ENCODE results near the gene ITM2B.
A peak's percentile ranks its signal among the peaks of the same experiment; 100 is the strongest.

The ITM2B gene

DNA sequence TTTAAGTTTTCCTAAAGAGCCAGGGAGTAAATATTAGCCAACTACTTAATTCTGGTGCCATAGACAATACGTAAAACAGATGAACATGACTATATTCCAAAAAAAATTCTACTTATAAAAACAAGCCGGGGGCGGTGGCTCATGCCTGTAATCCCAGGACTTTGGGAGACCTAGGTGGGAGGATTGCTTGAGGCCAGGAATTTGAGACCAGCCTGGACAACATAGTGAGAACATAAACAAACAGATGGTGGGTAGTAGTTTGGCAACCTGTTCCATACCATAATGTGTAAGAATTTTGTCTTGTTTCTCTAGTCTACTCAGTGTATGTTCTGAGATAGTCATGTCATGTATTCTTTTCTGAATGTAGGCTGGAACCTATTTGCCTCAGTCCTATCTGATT is 25.4 kb downstream of the ITM2B start:
- no peak for DNase-seq (ENCODE audit: low read depth)

DNA sequence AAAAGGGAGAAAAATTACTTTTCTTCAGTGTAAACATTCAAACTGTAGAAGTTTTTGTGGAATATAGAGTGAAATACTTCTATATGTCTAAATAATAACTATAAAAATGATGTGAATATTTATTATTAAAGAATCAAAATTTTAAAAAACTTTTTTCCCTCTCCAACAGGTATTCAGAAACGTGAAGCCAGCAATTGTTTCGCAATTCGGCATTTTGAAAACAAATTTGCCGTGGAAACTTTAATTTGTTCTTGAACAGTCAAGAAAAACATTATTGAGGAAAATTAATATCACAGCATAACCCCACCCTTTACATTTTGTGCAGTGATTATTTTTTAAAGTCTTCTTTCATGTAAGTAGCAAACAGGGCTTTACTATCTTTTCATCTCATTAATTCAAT is 28.0 kb downstream of the ITM2B start:
- DNase-seq (ENCODE audit: low read depth), result no peak

GRCh38 chr13:48263196-48263595 is 30.2 kb downstream of the ITM2B start:
- no peak for DNase-seq (ENCODE audit: low read depth)

DNA sequence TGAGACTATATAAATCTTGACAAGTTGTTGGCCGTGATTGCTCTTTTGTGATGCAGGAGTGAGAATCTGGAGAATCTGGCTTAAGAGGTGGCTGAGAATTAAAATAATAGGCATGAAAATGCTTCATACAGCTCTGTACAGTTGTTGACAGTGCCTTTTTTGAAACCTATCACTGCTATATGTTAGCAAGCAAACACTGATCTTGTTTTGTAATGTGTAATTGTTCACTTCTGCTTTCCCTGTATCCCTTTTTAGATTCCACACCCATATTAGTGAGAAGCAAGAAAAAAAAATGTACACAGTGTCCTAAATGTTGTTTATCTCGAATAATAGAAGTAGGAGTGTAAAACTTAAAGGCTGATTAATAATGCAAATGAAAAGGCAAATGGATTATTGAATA is 31.1 kb downstream of the ITM2B start:
- no peak for DNase-seq (ENCODE audit: low read depth)

DNA sequence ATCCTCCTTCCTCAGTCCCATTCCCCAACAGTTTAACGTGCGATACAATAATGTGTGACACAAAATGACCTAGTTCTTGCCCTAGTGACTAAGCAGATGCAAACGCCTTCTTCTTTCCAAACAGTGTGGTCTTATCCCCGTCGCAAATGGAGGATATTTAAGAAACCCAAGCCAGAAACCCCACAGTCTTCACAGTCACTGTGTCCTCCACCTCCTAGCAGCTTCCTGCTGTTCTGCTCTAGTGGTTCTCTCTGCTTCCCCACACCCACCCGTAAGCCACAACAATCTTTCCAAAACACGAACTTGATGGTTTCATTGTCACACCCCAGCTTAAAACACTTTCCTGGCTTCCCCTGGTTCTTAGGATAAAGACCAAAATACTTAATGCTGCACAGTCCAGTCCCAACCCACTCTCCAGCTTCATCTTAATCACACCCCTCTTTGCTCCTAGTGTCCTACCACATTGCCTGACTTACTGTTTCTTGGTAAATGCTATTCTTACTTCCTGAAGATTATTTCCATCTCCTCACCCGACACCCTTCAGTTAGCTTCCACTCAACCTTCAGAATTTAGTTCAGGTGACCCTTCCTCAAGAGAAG is 32.3 kb downstream of the ITM2B start:
- DNase-seq (ENCODE audit: low read depth), result no peak

DNA sequence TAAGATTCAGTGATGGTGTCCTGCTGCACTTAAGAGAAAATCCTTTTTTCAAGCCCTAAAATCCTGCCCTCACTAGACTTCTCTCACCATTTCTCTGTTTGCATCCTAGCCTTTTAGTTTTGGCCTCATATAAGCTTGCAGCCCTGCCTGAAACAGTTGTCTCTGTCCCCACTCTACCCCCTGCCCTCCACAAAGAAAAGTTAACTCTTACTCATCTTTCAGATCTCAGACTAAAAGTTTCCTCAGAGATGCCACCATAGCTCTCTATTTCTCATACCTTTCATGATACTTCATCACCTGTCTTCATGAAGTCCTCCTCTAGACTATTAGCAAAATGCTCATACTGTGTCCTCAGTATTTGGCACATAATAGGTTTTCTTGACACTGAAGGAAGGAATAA is 33.1 kb downstream of the ITM2B start:
- no peak for DNase-seq (ENCODE audit: low read depth)

DNA sequence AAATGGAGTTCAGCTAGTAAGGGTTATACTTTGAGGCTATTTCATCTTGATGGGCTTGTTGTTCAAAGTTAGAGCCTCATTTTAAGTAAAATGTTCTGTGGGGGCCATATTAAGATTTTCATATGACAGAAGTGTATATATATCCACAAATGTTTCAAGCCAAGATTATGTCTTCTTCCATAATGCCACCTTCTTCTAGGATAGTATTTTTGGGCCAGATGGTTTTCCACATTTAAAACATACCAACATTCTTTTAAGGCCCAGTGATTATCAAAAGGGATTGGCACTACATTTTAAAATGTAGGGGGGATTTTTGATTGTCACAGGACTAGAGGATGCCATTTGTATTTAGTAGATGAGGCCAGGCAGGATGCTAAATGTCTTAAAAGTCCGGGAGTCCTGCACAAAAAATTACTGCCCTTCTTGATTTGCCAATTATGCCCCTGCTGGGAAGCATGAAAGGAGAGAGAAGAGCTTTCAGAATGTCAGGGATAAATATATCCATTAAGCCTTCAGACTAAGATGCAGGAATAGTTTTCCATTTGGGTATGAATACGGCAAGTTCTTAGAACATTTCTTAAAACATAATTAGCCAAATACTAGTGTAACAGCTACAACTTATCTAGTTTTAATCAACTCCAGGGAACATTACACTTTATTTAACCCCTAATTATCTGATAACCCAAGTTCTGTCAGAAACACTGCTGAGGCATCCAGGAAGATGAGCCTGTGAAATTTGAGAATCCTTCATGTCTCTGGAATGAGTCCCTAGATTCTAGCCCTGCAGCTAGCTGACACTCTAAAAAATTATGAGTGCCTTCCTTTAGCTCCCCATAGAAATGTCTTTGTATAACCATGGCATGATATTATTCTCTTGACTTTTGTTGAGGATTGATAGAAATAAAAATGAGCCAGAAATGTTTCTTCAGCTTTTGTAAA is 34.0 kb downstream of the ITM2B start:
- DNase-seq (ENCODE audit: low read depth), result no peak

DNA sequence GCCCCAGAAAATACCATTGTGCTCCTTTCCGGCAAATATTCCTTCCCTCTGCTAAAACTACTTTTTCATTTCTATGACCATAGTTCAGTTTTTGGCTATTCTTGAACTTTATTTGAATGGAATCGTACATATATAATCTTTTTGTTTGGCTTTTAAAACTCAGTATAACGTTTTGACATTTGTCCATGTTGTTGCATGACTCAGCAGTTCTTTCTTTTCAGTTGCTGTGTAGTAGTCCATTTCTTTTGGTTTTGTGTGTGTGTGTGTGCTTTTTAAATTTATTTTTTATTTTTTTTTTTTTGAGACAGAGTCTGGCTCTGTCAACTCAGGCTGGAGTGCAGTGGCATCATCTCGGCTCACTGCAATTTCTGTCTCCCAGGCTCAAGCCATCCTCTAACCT is 35.0 kb downstream of the ITM2B start:
- DNase-seq (ENCODE audit: low read depth), result no peak

GRCh38 chr13:48273346-48273745 is 40.3 kb downstream of the ITM2B start:
- DNase-seq (ENCODE audit: low read depth), result no peak

- no peak for DNase-seq (ENCODE audit: low read depth)
Measured at GRCh38 chr13:48275507-48275906, 42.5 kb downstream of the ITM2B start.

DNA sequence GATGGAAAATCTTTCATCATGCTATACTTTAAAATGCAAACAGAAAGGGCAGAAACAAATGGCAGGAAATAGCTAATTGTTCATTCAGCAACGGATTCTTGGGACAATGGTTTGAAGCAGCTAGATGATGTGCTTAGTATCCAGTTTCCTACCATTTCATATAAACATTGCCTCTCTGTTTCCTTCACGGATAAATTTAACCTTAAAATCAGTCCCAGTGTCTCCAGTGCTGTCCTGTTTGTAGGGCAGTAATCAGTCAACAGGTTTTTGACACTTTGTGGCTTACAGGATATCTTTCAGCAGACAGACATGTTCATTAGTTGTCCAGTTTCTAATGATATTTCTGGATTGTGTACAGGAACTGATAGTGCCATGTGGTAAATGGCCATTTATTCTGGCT is 45.8 kb downstream of the ITM2B start:
- DNase-seq (ENCODE audit: low read depth), result no peak

DNA sequence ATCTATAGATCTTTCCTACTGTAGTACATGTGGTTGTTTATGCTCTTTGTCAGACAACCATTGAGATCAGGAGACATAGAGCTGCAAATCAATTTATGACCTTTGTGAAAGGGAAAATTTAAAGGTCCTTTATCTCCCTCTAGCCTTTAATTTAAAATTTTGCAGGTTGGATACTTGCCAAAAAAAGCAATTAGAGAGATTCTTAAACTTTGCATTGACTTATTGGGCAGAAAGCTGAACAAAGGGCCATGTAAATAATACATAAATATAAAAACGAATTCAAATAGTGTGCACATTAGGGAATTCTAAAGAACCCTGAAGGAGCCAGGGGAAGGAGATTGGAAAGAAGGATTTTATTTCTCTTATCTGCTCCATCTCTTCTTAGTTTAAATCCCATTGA is 48.5 kb downstream of the ITM2B start:
- no peak for DNase-seq (ENCODE audit: low read depth)

DNA sequence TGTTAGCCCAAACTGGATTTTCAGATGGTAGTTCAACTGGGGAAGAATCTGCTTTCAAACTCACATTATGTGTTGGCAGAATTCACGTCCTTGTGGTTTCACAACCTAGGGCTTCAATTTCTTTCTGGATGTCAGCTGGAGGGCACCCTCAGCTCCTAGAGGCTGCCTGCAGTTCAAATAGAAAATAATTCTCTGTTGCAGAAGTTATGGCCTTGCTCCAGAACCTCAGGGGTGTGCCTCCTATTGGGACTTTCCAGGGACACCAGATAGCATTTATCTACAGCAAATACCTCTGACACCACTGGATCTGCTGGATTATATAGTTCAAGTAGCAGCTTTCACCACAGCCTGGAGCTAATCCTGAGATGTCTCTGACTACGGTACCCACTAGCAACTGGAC is 58.7 kb downstream of the ITM2B start:
- DNase-seq (ENCODE audit: low read depth), result no peak

DNA sequence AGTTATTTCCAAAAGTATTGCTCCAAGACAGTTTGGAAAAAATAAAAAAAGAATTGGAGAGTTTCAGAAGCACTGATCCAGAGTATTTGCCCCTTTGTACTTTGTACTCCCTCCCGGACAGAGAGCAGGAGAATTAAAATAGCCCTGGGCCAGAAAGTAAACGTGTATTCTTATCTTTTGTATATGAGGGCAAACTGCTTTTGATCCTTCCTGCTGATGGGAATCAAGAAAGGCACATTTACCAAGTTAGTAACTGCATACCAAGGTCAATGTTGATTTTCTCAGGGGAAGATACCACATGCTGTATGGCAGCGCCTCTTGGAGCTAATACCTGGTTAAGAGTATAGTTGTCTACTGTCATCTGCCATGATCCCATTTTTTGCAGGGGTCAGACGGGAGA is 59.6 kb downstream of the ITM2B start:
- no peak for DNase-seq (ENCODE audit: low read depth)

GRCh38 chr13:48294653-48295052 is 61.6 kb downstream of the ITM2B start:
- DNase-seq (ENCODE audit: low read depth), result no peak

GRCh38 chr13:48295271-48295670 is 62.3 kb downstream of the ITM2B start:
- DNase-seq (ENCODE audit: low read depth), result no peak

GRCh38 chr13:48296528-48296927 is 63.5 kb downstream of the ITM2B start:
- no peak for DNase-seq (ENCODE audit: low read depth)

DNA sequence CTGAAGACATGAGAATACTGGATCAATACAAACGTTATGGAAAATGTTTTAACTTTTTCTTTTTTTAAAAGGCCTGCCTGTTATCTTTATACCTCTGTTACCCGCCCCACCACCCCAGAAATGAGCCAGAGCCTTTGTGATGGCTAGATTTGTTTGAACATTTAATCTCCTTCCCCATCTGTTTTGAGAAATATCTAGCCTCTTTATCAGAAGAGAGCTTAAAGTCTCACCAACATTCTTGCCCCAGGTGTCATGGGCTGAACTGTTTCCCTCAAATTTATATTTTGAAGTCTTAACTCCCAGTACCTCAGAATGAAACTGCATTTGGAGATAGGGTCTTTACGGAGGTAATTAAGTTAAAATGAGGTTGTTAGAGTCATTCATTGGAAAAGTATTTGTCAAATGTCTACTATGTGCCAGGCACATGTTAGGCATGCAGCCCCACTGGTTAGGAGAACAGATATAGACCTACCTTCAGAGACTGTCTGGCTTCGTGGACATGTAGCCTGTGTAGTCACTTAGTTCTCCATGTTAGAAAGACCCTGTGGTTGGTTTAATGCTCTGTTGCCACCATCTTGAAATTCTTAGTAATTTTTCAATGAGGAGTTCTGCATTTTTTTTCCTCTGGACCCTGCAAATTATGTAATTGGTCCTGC is 64.3 kb downstream of the ITM2B start:
- DNase-seq (ENCODE audit: low read depth), result no peak

DNA sequence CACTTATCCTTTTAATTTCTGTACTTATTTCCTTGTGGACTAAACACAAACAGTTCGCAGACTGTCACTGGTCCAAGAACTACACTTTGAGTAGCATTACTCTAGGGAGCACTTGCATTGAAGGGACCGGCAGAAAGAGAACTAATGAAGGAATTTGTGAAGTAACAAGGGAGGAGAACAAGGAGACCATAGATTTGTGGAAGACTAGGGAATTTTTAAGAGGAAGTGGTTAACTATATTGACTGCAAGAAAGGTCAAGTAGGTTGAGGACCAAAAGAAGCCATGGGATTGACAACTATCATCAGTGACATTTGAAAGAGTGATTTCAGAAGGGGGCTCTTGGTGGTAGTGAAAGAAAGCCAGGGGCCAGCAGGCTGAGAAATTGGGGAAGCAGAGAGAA is 66.6 kb downstream of the ITM2B start:
- DNase-seq (ENCODE audit: low read depth), result no peak

GRCh38 chr13:48302871-48303358 is 69.9 kb downstream of the ITM2B start:
- no peak for DNase-seq (ENCODE audit: low read depth)

GRCh38 chr13:48303359-48304142 is 70.5 kb downstream of the ITM2B start, which contains the start of gene RB1:
Gene RB1, plus strand, starts transcription at chr13:48303751. Its CDS starts 162 bp downstream, at chr13:48303913.
- DNase-seq (ENCODE audit: low read depth), result peak; percentile 79

Measured in GM04504 (cell line).